ENCODE data around the gene ATP7B.
A peak's percentile ranks its signal among the peaks of the same experiment; 100 is the strongest.

Gene ATP7B

DNA sequence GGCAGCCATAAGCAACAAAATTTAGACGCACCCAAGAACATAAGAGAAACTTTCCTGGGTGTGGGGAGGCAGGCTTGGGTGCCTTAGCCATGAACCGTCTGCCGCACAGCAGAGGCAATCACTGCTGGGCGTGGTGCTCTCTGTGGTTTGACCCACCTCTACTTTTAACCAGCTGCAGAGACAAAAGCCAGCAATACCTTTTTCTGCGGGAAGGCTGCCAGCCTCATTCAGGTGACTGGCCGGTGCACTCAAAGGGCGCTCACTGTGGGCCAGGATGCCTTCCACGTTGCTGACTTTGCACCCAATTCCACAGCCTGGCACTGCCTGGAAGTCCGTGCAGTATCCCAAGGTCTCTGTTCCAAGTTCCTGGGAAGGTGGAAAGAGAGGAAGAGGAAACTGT lies 69.1 kb downstream of the ATP7B start:
- DNase-seq, result peak; percentile 66

DNA sequence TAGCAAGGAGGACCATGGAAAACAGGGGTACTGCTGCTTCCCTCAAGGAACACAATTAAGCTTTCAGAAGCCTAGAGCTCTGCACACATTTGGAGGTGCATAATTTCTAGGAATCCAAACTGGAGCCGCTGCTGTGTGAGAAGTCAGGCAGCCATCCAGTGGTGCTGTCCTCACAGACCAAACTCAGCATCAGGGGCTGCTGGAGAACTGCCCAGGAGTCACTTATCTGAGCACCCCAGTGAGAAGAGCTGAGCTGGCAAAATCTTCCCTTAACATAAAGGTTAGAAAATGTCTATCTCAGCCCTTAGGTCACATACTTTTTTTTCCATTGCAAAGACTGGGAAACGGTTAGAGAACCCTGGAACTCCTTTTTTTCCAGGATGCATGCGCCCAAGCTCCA lies 72.8 kb downstream of the ATP7B start:
- no peak for DNase-seq

DNA sequence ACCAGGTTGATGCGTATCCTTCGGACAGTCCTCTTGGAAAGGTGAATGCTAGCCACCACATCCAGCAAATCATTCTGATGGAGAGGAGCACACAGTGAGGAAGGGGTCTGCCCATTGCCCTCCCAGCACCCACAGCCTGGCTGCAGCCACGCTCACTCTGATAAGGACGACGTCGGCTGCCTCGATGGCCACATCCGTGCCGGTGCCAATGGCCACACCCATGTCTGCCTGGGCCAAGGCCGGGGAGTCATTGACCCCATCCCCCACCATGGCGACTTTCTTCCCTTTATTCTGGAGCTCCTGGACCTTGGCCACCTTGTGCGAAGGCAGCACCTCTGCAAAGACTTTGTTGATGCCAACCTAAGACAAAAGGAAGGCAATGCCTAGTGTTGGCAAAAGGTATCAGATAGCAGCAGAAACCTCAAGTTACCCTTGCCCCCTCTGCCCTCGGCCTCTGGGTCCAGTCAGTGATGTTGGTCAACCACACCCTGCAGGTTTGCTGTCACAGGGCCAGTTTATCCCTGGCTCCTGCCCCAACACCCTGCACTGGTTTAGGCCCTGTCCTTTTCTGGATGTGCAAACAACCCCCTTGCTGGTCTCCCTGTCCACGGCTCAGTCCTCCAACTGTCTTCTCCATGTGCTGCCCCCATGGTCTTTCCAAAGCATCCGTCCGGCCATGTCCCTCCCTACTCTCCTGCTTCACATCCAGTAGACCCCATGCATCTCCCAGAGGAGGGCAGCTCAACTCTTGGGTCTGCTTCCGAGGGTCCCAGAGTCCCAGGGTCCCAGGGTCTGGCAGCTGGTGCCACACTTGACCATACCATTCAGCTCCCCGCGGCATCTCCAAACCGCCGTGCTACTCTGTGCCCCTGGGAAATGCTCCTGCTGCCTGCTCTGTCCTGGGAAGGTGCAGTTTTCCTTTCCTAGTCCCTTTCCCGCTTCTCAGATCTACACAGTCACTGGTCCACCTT lies 73.6 kb downstream of the ATP7B start:
- DNase-seq, result no peak

DNA sequence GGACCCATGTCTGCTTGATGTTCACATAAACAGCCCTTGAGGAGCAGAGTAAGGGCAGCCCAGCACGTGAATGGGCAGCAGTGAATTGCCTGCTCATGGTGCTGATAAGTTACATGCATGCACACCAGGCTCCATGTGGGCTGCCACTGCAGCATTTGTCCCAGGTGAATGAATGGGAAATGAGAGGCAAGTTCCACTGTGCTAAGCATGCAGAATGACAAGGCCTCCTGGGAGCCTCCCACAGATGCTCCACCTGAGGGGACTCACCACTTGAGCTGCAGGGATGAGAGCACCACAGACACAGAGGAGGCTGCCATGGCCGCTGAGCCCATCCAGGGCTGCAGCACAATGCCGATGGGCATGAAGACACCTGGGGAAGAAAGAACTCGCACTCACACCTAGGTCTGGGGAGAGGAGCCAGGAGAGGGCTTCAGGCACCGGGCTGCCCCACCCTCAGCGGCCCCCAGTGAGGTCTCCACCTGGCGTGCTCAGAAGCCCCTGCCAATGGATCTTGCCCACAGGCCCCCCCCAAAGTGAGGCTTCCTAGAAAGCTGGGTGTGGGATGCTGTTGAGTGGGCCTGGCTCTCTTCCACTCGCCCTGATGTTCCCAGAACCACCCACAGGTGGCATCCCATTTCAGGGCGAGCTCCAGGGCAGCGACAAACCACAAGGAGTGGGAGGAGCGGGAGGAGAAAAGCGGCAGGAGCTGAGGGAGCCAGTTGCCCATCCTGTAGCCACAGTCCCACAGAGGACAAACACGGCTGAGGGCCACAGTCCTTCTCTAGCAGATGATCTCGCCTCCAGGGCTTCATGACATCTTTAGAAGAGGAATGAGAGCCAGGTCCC lies 75.7 kb downstream of the ATP7B start:
- no peak for DNase-seq

DNA sequence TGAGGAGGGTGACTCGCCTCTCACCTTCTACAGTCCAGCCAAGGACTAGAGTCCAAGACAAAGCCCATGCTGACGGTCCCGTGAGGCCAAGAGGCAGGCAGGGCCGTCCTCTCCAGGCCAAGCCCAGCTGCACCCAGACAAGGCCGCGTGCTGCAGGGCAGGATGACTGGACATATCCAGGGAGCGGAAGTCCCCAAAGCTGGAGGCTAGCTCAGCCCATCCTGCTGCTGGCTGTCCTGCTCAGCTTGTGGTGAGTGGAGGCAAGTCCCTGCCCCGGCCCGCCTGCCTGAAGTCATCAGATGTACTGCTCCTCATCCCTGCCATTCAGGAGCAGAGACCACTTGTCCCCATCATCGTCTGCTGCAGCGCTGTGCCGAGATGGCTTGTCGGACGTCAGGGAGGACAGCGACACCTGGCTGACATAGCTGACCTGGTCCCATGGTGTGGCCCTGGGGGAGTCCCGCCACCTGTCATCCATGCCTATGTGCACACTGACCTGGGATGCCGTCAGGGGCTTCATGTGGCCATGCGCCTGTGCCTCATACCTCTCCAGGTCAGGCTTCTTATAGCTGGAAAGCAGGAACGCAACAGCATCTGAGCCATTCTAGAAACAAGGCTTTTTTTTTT lies 76.7 kb downstream of the ATP7B start:
- DNase-seq, result no peak

DNA sequence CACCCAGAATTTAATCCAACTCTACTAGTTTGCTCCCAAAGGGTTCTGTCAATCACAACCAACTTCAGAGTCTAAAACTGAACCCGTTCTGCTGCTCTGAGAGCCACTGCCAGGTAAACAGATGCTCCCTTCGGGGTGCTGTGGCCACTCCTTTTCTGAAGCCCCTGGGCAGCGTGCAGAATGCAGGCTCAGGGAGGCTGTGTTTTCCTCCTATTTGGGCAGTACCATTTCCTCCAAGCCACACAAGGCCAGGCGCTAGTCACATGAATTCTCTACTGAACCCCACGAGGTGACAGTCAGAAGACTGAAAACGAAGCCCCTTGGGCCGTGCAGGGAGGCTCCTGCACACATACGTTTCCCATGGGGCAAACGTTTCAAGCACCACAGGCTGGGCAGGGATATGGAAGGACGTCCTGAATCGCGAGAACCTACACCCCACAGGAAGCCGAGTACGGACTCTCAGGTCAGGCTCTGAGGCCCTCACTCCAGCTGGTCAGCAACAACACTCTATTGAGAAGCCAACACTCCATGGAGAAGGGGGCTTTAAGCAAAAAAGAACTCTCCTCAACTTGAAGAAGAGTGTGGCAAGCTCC lies 77.7 kb downstream of the ATP7B start:
- DNase-seq, result no peak

DNA sequence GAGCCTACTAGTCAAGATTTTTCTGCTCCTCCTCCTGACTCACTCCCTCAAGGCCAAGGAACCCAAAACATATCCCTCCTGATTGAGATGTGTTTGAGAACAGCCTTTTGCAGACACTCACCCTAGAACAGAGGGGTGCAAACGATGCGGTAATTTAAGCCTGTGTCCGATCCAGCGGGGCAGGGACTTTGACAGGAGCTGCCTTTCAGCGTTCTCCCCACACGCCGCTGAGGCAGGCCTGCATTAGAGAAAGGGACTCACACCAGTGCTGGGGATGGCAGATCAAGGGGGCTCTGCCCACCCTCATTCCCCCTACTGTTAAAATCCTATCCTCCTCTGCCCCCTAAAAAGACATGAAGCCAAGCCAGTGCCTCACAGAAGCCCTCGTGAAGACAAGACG lies 79.0 kb downstream of the ATP7B start:
- no peak for DNase-seq

DNA sequence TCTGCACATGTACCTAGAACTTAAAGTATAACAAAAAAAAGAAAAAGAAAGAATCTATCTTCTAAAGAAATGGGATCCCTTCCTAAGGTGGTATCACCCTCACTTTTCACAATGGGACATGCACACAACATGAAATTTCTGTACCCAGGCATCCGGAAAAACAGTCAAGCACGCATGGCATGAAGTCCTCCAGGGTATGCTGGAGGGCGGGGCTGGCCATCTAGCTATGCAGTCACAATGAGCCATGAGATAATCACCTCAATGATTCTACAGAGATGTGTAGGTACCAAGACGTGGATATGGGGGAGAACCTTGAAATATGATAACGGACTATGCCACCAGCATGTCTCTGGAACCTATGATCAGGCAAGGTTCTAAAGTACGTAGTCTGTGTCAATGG lies 79.6 kb downstream of the ATP7B start:
- no peak for DNase-seq

DNA sequence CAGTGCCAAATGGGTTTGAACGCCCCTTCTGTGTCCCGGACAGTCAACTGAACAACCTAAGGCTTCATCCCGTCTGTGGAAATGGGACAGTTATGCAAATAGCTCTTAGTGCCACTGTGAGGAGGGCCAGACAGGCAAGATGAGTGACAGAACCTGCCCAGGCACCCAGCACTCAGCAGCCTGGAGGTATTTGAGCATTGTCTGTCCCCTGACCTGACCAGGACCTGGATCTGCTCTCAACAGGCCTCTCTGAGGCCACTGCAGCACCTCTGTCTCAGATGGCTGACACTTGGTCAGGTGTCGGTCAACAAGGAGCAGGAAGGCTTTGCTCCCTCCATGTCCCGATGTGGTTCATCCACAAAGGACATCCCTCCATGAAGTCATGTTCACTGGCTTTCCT lies 81.6 kb downstream of the ATP7B start:
- no peak for DNase-seq

DNA sequence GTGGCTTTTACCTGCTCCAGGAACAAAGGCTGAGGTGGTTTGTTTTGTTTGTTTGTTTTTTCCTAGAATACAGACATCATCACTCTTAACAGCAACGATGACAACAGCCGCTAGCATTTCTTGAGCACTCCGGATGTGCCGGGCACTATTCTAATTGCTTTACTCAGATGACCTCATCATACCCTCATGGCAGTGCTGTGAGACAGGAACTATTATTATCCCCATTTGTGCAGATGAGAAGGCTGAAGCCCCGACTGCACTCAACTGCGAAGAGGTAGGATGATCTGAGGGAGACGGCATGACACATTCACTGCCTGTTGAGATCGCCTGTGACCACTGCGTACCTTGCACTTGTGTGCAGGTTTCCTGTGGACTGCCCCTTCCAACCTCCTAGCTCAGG lies 83.0 kb downstream of the ATP7B start:
- DNase-seq, result no peak

DNA sequence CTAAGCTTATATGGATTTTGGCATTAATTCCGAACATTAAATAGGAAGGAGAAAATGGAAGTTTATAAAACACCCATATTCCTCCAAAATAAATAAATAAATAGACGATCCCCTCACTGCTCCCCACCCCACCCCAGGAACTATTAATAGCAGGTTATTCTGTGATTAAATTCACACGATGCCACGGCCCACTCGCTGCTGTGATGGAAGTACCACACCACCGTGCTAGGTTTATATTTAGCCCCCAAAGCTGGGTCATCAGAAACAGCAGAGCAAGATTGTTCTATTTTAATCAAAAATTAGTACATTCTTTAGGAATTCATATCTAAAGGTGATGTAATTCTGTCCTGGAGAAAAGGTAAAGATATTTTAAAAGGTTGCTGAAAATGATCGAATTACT lies 84.1 kb downstream of the ATP7B start:
- no peak for DNase-seq

DNA sequence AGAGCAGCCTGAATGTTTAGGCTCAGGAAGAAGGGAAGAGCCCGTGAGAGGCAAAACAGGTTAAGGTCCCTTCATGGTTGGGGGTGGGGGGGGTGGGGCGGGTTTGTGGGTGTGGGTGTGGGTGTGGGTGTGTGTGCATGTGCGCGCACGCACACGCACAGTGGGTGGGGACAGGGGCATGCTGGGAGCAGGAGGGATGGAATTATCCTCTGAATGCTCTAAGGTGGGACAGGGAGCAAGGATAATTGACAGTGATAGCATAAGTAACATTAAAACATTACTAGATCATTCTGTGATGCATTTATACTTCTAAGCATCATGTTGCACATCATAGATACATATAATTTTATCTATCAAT lies 84.7 kb downstream of the ATP7B start:
- no peak for DNase-seq

DNA sequence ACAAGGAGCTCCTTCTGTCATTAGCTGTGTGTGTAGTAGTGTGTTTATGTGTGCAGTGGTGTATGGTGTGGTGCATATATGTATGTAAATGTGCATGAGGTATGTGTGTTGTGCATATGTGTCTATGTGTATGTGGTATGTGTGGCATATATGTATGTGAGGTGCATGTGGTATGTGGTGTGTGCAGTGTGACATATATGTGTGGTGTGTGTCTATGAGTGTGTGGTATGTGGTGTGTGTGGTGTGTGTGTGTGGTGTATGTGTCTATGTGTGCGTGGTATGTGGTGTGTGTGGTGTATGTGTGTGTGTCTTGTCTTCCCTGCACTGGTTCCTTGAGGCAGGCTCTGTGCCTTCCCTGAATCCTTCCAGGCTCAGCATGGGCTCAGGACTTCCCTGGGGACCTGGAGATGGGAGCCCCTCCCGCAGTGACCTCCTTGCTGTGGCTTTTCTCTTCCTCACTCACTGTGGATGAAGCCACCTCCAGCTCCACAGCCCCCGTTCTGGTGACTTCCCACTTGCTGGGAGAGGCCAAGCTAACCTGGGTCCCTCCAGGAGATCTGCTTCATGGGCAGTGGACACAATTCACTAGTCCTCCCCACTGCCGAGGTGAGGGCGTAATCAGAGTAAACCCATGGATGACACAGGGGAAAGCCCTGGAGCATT lies 85.3 kb downstream of the ATP7B start:
- DNase-seq, result no peak

DNA sequence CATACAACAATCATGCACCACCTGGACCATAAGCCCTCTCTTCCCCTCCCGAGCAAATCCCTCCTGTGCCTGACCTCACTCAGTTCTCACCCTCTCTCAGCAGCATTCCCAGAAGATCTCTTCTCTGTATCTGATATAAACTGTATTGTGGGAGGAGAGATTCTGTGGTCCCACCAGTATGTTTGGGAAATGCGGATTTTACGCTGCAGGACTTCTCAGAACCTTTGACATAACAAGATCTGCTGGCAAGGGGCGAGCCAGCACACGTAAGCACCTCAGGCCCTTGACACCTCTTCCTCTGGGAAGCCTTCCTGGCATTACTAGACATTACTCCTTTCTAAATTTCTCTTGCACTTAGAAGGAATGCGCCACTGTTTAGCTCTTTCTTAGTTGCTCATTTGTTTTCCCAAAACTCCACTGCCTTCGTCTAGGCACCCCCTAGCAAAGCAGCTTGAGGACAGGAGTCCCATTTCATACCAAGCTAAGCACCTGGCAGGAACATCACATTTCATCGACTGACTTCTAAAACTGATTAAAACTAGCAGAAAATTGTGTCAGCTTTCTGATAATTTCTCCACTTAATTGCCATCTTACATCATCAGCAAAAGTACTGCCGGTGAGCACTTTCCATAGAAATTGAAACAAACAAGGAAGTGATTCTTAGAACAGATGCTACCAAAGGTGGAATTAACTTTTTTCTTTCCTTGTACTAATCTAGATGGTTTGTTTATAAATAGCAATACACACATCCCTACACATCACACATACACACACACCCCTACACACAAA lies 86.3 kb downstream of the ATP7B start:
- no peak for DNase-seq

DNA sequence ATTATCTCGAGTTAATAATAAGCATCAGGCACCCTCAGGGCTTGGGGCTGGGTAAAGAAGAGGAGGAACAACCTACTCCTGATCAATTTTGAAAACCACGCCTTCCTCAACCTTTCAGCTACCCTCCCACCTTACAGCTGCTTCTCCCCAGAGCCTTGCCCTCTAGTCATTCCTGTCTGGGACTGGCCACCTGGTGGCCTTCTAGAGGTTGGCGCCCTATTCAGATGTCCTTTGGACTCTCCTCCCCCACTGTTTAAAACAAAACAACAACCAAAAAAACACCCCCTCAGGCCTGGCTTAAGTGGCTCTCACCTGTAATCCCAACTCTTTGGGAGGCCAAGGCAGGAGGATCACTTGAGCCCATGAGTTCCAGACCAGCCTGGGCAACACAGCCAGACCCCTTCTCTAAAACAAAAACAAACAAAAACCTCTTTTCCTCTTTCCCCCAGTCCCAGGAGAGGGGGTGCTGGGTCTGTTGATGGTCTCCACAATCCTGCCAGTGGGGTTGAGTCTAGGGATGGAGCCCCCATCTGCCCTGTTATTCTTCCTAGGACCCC lies 87.2 kb downstream of the ATP7B start:
- DNase-seq, result no peak

DNA sequence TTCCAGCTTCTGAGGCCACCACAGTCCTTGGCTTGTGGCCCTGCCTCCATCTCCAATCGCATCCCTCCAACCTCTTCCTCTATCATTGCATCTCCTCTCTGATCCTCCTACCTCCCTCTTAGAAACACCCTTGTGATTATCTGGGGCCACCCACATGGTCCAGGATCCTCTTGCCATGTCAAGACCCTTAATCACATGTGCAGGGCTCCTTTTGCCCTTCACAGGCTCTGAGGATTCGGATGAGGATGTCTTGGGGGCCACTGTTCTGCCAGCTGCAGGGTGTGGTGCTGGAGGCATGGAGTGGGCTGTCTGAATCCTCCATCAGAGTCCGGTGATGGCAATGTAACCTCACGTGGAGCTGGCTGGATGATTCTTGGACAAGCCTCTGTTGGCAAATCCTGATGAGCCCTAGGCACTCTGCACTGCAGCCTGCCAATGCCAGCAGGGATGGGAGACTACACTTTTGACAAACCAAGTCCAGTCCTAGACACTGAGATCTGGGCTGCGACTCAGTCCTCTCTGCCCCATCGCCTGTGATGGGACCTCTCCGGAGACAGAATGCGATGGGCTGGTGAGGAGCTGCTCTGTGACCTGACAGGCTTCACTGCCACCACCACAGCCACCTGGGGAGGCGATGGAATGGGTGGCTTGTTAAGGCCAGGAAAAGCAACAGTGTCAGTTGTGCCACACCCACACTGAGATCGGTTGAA lies 88.3 kb downstream of the ATP7B start:
- no peak for DNase-seq

DNA sequence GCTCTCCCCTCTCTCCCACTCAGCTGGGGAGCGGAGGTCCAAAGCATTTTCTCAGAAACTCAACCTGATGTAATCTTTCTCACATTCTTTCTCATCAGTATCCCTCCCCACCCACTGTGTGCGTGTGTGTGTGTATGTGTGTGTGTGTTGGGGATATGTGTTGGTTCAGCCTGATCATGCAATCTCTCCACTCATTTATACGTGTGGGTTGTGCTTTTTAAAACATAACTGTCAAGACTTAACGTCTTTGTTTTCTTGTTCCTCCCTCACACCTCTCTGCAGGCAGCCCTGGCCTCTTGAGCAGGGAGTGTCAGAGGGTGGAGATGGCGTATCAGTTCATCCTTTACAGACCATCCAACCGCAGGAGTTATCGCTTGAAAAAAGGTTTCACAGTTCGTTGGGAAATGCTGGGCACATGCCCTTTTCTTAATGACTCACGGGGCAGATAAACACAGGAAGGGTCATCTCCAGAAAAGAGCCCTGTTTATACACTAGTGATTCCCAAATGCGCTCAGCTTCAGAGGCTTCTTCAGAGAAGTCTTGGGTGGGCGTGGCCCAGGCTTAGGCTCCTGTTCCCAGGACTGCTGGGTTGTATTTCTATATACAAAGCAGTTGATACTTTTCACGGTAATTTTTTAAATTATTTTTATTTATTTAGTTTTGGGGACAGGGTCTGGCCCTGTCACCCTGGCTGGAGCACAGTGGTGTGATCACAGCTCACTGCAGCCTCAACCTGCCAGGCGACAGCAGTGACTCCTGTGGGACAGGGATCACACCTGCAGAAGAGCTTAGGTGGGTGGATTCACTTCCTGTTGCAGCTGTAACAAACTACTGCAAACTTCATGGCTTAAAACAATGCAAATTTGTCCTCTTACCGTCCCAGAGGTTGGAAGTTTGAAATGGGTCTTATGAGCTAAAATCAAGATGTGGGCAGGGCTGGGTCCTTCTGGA lies 89.2 kb downstream of the ATP7B start:
- DNase-seq, result no peak

DNA sequence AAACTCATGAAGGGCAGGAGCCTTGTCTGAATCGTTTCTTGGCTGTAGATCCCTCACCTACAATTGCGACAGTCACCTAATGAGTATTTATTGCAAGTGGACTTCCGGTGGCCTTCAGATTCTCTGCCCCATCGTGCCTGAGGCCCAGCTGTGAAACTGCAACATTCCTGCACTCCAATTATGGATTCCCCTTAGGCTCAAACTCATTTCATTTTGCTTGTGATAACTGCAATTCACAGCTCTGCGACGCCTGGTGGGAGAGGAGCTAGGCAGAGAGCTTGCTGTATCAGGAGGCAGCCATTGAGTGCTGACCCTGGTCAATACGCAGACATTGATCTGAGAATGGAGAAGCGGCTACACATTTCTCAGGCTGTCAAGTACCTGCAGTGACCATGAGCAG lies 90.5 kb downstream of the ATP7B start:
- no peak for DNase-seq

DNA sequence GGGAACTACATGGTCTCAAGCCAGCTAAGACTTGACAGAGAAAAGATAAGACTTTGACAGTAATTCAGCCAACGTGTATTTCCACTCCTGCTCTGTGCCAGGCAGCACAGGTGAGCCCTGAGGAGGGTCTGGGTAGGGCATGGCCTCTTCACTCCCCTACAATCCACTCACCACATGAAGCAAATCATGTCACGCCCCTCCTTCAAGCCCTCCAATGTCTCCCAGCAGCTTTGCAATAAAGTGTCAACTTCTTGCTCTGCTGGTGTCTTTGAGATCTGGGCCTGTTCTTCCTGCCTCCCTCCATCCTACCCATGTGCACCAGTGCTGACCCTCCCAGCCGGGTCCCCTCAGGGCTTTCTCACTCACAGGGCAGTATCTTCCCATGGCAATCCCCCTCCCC lies 91.0 kb downstream of the ATP7B start:
- DNase-seq, result no peak

DNA sequence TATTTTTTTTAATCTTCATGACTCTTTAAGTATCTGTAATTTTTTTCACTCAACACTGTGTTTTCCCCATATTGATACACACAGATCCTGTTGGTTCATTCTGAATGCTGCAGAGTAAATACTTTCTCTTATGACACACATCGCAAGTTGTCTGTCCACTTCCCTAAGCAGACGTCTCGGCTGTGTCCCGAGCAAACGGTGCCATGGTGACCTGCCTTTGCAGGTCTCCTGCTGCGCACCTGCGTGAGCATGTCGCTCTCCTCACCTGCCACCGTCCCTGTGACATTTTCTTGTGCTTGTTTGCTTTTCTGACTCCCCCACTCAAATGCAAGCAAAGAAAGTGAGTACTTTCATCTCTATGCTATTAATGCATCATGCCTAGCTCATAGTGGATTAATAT lies 91.7 kb downstream of the ATP7B start:
- no peak for DNase-seq

Measured in CD4-positive, alpha-beta T cell treated with Interleukin-6 for 4 hours (primary cell).